ENCODE measurements around the gene MUC13.

MUC13 gene

DNA sequence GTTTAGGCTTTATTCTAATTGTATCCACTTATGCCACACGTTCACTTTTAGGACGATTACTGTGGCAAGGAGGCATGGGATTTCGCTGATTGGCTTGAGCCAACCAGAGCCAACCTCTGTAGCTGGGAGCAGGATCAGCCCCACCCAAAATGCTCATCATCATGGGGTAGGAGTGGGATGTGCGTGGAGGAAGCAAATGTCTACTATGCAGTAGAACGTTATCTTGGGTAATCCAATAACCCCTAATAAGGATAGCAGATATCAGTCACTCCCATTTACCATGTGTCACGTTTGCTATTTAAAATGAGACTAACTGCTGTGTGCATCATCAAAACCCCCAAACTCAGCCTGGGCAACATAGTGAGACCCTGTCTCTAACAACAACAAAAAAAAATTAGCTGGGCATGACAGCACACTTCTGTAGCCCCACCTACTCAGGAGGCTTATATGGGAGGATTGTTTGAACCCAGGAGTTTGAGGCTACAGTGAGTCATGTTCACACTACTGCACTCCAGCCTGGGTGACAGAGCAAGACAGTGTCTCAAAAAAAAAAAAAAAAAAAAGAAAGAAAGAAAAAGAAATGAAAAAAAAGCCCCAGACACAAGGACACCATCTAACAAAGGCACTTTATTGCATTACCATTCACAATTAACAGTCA lies 29.6 kb downstream of the MUC13 start:
- FAIRE-seq: no peak
- DNase-seq (ENCODE audit: insufficient read length, low spot score): no peak

DNA sequence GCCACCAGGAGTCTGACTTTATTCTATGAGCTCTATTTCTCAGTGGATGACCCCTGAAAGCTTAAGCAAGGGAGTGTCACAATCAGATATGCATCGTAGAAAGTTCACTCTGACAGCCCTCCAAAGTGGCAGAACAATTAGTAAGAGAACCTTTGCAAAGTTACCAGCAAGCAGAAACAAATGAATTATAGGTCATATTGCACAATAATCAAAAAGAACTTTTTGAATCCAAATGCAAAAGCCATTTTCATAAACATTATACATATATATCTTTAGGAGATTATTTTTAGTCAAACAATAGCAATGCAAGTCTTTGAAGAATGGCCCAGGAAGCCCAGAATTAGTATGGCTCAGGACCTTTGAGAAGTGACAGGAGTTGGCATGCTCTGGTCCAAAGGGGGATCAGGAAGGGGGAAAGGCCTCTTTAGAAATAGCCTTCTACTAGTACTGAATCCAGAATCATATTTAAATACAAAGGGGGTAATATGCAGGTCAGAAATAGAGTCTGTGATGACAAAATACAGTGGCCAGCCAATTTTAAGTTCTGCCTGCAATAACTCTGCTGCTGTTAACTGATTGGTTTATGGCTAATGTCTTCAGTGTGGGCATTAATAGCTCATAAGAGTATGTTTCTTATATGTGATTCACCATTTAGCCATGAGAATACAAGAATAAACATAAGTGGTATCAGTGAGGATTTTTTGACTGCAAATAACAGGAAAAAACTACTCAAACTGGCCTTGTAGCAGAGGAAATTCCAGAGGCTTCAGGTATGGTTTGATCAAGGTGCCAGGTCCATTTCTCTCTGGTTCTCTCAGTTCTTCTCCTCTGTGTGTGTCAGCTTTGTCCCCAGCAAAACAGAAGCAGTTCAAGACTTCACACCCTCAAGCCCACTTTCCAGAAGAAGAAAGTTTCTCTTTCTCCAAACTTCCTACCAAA lies 30.4 kb downstream of the MUC13 start:
- FAIRE-seq (no peak), DNase-seq (ENCODE audit: insufficient read length, low spot score) (no peak)

- FAIRE-seq (no peak), DNase-seq (ENCODE audit: insufficient read length, low spot score) (no peak)
Observed at GRCh38 chr3:124896824-124897526, 37.6 kb downstream of the MUC13 start.

- DNase-seq (ENCODE audit: insufficient read length, low spot score) (no peak), FAIRE-seq (no peak)
Observed at GRCh38 chr3:124895756-124896155, 38.8 kb downstream of the MUC13 start.

GRCh38 chr3:124893526-124893925 lies 41.0 kb downstream of the MUC13 start:
- FAIRE-seq: no peak
- no peak for DNase-seq (ENCODE audit: insufficient read length, low spot score)

- DNase-seq (ENCODE audit: insufficient read length, low spot score) (no peak), FAIRE-seq (no peak)
Observed at GRCh38 chr3:124890573-124891190, 43.9 kb downstream of the MUC13 start.

GRCh38 chr3:124888482-124889441 lies 45.8 kb downstream of the MUC13 start:
- FAIRE-seq (no peak), DNase-seq (ENCODE audit: insufficient read length, low spot score) (no peak)

DNA sequence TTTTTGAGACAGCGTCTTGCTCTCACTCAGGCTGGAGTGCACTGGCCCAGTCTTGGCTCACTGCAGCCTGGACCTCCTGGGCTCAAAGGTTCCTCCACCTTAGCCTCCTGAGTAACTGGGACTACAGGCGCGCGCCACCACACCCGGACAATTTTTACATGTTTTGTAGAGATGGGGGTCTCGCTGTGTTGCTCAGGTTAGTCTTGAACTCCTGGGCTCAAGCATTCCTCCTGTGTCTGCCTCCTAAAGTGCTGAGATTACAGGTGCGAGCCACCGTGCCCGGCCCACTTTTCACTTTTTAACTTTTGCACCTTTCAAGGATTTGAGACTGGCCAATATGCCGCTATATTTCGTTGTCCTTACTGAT lies 46.6 kb downstream of the MUC13 start:
- no peak for FAIRE-seq
- DNase-seq (ENCODE audit: insufficient read length, low spot score): no peak

DNA sequence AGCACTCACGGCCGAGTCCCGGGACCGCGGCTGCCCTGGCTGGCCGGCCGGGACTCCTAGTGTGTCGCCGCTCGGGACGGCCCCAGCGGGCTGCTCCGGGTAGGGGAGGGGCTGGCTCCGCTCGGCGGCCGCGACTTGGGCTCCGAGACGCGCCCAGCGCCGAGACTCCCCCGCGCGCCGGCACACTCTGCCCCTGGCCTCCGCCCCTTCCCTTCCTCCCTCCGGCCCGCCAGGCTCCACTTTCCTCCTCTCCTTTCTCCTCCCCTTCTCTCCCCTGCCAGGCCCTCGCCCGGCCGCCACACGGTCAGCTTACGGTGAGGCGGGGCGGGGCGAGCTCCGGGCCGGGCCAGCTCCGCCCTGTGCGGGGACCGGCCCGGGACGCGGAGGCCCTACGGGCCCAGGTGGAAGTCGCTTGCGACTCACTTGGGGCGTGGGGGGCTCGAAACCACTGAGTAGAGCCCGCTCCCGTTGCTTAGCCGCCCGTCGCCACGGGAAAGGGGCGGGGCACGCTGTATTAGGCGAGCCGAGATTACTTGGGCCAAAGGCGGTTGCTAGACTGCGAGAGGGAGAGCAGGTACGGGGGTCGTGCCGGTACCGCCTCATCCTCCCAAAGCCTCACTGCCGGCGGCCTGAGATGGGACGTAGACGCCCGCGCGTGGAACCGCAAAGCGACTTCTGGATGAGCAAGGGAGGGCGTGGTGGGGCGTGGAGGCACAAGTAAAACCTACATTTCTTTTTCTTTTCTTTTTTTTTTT lies 47.2 kb downstream of the MUC13 start, which contains the start of gene ITGB5:
Gene ITGB5, minus strand, starts transcription at position 189 of the 755 bp plus-strand sequence. CDS start 365 bp downstream, outside the sequence.
- DNase-seq (ENCODE audit: insufficient read length, low spot score) (peak; percentile 41), FAIRE-seq (peak; percentile 16)

- DNase-seq (ENCODE audit: insufficient read length, low spot score) (peak; percentile 36), FAIRE-seq (no peak)
Observed at GRCh38 chr3:124886168-124887056, 48.1 kb downstream of the MUC13 start.

- FAIRE-seq (no peak), DNase-seq (ENCODE audit: insufficient read length, low spot score) (no peak)
Observed at GRCh38 chr3:124885466-124886167, 48.9 kb downstream of the MUC13 start.

GRCh38 chr3:124884474-124885101 lies 50.0 kb downstream of the MUC13 start:
- FAIRE-seq (no peak), DNase-seq (ENCODE audit: insufficient read length, low spot score) (no peak)

DNA sequence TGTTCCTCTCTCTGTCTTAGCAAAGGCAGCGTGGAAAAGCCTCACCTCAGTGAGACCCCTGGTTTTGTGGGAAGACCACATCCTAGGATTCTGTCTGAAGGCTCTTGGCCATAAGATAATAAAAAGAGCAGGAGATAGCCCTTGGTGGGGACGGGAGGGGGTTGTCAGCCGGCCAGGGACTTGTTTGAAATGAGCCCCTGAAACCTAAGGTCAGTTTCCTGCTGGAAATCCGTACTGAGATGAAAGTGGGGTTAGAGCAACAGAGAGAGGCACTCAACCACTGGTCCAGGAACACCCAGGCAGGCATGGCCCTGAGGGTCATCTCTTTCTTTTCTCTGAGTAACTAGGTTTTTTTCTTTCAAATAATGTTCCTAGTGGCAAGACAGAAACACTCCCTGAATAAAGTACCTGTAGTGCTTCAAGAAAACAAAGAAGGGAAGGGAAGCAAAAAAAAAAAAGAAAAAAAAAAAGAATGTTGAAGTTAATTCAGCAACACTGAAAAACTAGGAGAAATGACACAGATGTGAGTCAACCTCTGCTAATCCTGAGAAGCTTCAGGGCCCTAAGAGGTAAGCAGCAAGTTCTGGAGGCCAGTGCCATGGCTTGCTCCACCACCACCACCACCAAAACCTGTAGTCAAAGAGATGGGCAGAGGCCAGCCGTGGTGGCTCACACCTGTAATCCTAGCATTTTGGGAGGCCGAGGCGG lies 50.6 kb downstream of the MUC13 start:
- DNase-seq (ENCODE audit: insufficient read length, low spot score) (no peak), FAIRE-seq (no peak)

DNA sequence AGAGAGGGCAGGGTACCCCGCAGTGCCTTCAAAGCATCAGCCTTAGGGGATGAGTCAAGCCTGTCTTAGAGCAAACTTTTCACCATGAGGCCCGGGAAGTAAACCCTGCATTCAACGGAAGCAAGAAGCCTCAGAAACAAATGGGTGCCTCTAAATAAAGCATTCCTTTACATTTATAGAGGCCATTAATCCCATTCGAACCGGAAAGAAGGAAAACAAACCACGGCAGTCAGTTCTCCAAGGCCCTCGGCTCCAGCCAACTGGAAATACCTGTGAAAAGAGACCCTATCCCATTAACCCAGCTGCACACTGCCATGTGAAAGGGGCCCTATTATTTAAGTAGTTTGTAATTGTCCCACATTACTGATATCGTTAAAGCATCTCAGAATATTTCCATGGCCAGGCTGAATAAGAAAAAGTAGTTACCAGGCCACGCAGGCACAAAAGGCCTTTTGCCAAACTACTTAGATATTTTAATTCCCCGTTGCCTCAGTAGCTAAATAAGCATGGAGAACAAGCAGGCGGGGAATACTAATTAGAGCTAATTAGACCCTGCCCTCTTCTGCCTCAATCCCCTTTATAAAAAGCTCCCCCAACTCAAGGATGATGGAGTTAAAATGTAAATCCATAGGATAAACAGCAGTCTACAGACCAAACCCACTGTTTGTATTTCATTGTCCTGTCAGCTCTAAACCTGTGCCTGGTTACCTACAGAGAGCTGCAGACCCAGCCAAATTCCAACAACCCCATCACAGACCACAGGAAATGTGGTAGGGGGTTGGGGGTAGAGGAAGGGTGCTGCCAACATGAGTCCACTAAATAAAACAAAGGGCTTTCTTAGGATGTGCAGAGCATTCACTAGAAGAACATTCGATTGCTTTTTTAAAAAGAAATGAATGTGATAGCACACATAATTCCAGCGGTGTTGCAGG lies 51.5 kb downstream of the MUC13 start:
- FAIRE-seq (no peak), DNase-seq (ENCODE audit: insufficient read length, low spot score) (no peak)

GRCh38 chr3:124881976-124882697 lies 52.4 kb downstream of the MUC13 start:
- no peak for FAIRE-seq
- no peak for DNase-seq (ENCODE audit: insufficient read length, low spot score)

All from HTR-8/SVneo (cell line).